Stimulated activated memory B cell treated with anti-CD40 and anti-IgM and Interleukin-4, amounts not matched to agents 10 μg/mL and 1 μg/mL and 100 μg/mL, for 72 hours (primary cell): Measurements from ENCODE around the gene ANO8.
A peak's percentile ranks its signal among the peaks of the same experiment; 100 is the strongest.
"Not testable (repeated sequence)": the region's sequence is repeated elsewhere in the genome, so short reads cannot be mapped to it uniquely, and the experiment has no call there.

Experiments
- ATAC-seq: fragments of 150-1000 bp; cut with Tn5 transposase; 2 replicates; pipeline ENCODE4 v1.10.0; 2021
- H3K27ac Mint-ChIP-seq: one replicate; pipeline ENCODE4 v1.8.0; 2022; ENCODE audit warnings: mild to moderate bottlenecking, mixed read lengths
- H3K27me3 Mint-ChIP-seq: one replicate; pipeline ENCODE4 v1.8.0; 2022; ENCODE audit warnings: mixed read lengths
- H3K36me3 Mint-ChIP-seq: one replicate; pipeline ENCODE4 v1.8.0; 2022; ENCODE audit warnings: mixed read lengths
- H3K4me1 Mint-ChIP-seq: one replicate; pipeline ENCODE4 v1.8.0; 2022; ENCODE audit warnings: mixed read lengths
- H3K4me3 Mint-ChIP-seq: one replicate; pipeline ENCODE4 v1.8.0; 2022; ENCODE audit warnings: mild to moderate bottlenecking, moderate library complexity, mixed read lengths
- H3K9me3 Mint-ChIP-seq: one replicate; pipeline ENCODE4 v1.8.0; 2022; ENCODE audit warnings: mixed read lengths

Gene ANO8

DNA sequence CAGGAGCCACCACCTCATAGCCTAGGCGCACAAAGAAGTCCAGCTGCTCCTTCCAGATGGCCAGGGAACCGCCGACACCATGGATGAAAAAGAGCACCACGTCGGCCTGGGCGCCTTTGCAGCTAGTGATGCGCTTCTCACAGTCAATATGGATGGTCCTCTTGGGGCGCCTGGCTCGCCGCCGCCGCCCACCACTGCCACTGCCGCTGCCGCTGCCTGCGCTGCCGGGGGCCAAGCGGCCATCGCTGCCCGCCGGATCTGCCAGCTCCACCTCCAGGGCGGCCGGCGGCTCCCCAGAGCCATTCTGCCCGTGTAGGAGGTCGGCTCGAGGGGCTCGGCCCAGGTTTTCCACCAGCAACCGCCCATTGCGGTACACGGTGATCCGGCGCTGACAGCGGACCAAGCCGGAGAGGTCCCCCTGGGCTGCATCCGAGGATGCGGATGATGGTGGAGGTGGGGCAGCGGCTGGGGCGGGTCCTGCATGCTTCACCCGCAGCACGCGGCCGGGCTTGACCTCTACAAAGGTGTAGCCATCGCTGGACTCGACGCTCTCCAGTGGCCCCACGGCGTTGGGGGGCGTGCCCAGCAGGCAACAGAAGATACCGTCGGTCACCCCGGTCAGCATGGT, 33.5 kb downstream of the ANO8 start:
- peak overlapping the region; percentile 35 for H3K4me3 Mint-ChIP-seq

DNA sequence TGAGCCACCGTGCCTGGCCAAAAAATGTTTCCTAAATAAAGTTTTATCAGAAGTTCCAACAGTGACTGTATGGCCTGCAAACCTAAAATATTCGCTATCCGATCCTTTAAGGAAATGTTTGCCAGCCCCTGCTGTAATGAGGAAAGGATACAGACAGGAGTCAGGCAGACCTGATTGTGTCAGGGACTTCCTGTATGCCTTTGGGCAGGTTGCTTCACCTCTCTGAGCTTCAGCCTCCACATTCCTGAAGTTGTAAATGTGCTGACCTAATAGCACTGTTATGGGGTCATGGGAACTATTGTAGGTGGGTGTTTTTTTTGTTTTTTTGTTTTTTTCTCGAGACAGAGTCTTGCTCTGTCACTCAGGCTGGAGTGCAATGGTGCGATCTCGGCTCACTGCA, 37.7 kb downstream of the ANO8 start:
- ATAC-seq = no peak
- Mint-ChIP-seq H3K36me3 (peaks cover 7% of the 10 kb centered on the region), H3K4me1 (peaks cover 8% of the 10 kb centered on the region), H3K27me3 (no peaks in the 10 kb centered on the region), H3K27ac (no peak overlapping the region), H3K4me3 (no peak overlapping the region), H3K9me3 (no peaks in the 10 kb centered on the region)

More for the DNA sequence above, 33.5 kb downstream of the ANO8 start:
- Mint-ChIP-seq H3K9me3 (no peaks in the 10 kb centered on the region), H3K27ac (no peak overlapping the region), H3K27me3 (no peaks in the 10 kb centered on the region), H3K36me3 (no peaks in the 10 kb centered on the region), H3K4me1 (peaks cover 27% of the 10 kb centered on the region)
- ATAC-seq = no peak

- peaks cover 11% of the 10 kb centered on the region for H3K4me1 Mint-ChIP-seq
- no peak for ATAC-seq
- H3K27ac Mint-ChIP-seq = no peak overlapping the region
These were observed 38.4 kb downstream of the ANO8 start for GRCh38 chr19:17296273-17296672.

DNA sequence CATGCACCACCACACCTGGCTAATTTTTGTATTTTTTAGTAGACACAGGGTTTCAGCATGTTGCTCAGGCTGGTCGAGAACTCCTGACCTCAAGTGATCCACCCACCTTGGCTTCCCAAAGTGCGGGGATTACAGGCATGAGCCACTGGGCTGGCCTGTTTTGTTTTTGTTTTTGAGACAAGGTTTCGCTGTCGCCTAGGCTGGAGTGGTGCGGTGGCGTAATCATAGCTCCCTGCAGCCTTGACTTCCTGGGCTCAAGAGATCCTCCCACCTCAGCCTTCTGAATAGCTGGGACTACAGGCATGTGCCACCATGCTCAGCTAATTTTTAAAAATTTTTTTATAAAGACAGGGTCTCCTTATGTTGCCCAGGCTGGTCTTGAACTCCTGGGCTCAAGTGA, 39.1 kb downstream of the ANO8 start:
- not testable (repeated sequence) for H3K27ac Mint-ChIP-seq, H3K4me3 Mint-ChIP-seq, H3K27me3 Mint-ChIP-seq, H3K36me3 Mint-ChIP-seq, ATAC-seq, H3K9me3 Mint-ChIP-seq
- peaks cover 11% of the 10 kb centered on the region for H3K4me1 Mint-ChIP-seq

More at GRCh38 chr19:17296273-17296672, 38.4 kb downstream of the ANO8 start:
- H3K4me3 Mint-ChIP-seq = no peak overlapping the region
- peaks cover 7% of the 10 kb centered on the region for H3K36me3 Mint-ChIP-seq
- H3K9me3 Mint-ChIP-seq = no peaks in the 10 kb centered on the region
- no peaks in the 10 kb centered on the region for H3K27me3 Mint-ChIP-seq

GRCh38 chr19:17294051-17294891, 40.4 kb downstream of the ANO8 start:
- no peak for ATAC-seq
- Mint-ChIP-seq H3K27me3 (no peaks in the 10 kb centered on the region), H3K9me3 (no peaks in the 10 kb centered on the region), H3K27ac (no peak overlapping the region), H3K4me1 (peaks cover 11% of the 10 kb centered on the region), H3K4me3 (no peak overlapping the region), H3K36me3 (peaks cover 7% of the 10 kb centered on the region)

- Mint-ChIP-seq H3K4me1 (peaks cover 11% of the 10 kb centered on the region), H3K27ac (no peak overlapping the region), H3K9me3 (no peaks in the 10 kb centered on the region), H3K4me3 (no peak overlapping the region), H3K36me3 (peaks cover 7% of the 10 kb centered on the region), H3K27me3 (no peaks in the 10 kb centered on the region)
- no peak for ATAC-seq
These were observed 41.0 kb downstream of the ANO8 start for GRCh38 chr19:17293605-17294004.

DNA sequence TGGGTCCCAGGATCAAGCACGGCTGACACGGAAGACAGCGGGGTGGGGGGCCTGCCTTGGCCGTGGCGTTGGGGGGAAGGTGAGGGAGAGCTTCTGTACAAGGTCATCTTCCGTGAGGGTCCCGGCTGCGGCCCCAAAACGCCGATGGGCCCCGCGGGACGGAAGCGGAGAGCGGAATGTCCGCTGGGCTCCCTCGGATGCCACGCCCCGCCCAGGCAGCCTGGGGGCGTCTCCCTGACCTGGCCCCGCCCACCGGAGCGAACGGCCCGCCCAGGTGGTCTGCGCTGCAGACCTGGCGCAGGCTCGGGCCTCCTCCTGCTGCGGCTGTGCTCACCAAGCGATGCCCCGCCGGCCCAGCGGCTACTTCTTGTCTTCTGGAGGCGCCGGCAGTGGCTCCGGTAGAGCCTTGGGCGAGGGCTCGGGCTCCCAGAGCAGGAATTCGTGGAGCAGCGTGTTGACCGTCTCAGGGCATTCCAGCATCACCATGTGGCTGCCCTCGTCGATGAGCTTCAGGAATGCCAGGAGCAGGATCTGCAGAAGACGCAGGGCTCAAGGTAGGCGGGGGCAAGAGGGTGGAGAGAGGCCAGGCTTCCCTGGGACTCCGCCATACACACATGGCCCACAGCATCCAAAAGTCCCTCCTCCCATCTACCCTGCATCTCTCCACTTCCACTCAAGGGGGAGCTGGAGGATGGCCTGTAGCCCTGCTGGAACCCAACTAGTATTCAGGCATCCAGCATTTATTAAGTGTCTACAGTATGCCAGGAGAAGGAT, 42.2 kb downstream of the ANO8 start:
- H3K27me3 Mint-ChIP-seq = no peaks in the 10 kb centered on the region
- no peaks in the 10 kb centered on the region for H3K9me3 Mint-ChIP-seq
- H3K27ac Mint-ChIP-seq = peak overlapping the region; percentile 81
- peaks cover 7% of the 10 kb centered on the region for H3K36me3 Mint-ChIP-seq
- peaks cover 11% of the 10 kb centered on the region for H3K4me1 Mint-ChIP-seq
- ATAC-seq = peak; percentile 96
- peak overlapping the region; percentile 76 for H3K4me3 Mint-ChIP-seq

DNA sequence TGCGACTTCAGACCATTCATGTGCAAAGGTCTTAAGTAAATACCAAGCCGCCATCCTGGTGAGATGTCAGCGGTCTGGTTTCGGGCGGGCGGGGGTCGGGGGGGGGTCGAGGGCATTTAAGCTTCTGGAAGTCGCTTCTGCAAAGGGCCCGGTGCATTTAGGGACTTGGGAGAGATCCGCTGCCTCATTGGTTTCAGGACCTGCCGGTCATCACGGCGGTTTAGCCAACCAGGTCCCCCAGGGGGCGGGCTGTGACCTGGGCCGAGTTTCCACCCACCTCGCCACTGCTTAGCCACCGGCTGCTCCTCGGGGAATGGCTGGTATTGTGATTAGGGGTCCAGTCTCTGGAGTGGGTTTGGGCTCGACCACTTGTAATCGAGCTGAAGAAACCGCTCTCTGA, 45.2 kb downstream of the ANO8 start:
- H3K4me1 Mint-ChIP-seq = peaks cover 11% of the 10 kb centered on the region
- no peak overlapping the region for H3K4me3 Mint-ChIP-seq
- no peaks in the 10 kb centered on the region for H3K27me3 Mint-ChIP-seq
- peaks cover 16% of the 10 kb centered on the region for H3K36me3 Mint-ChIP-seq
- ATAC-seq = peak; percentile 37
- H3K27ac Mint-ChIP-seq = no peak overlapping the region
- no peaks in the 10 kb centered on the region for H3K9me3 Mint-ChIP-seq

- Mint-ChIP-seq H3K36me3 (peaks cover 26% of the 10 kb centered on the region), H3K27ac (no peak overlapping the region), H3K9me3 (no peaks in the 10 kb centered on the region), H3K27me3 (no peaks in the 10 kb centered on the region), H3K4me1 (peaks cover 20% of the 10 kb centered on the region), H3K4me3 (no peak overlapping the region)
- ATAC-seq = no peak
These were observed 47.9 kb downstream of the ANO8 start for GRCh38 chr19:17286752-17287151.

DNA sequence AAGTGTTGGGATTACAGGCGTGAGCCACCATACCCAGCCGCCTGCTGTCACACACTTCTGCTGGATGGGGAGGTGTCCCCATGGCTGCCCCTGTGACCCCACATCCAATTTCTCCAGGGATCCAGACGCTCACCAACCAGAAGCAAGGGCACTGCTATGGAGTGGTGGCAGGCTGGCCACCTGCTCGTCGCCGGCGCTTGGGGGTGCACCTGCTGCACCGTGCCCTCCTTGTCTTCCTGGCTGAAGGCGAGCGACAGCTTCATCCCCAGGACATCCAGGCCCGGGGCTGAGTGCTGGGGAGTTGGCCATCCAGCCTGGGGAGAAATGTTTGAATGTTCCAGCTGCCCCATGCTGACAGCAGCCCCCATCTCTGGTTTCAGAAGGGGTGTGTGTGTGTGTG, 48.4 kb downstream of the ANO8 start:
- Mint-ChIP-seq H3K4me3 (no peak overlapping the region), H3K36me3 (peaks cover 26% of the 10 kb centered on the region), H3K27me3 (no peaks in the 10 kb centered on the region), H3K9me3 (no peaks in the 10 kb centered on the region), H3K27ac (no peak overlapping the region), H3K4me1 (peaks cover 23% of the 10 kb centered on the region)
- ATAC-seq = no peak

DNA sequence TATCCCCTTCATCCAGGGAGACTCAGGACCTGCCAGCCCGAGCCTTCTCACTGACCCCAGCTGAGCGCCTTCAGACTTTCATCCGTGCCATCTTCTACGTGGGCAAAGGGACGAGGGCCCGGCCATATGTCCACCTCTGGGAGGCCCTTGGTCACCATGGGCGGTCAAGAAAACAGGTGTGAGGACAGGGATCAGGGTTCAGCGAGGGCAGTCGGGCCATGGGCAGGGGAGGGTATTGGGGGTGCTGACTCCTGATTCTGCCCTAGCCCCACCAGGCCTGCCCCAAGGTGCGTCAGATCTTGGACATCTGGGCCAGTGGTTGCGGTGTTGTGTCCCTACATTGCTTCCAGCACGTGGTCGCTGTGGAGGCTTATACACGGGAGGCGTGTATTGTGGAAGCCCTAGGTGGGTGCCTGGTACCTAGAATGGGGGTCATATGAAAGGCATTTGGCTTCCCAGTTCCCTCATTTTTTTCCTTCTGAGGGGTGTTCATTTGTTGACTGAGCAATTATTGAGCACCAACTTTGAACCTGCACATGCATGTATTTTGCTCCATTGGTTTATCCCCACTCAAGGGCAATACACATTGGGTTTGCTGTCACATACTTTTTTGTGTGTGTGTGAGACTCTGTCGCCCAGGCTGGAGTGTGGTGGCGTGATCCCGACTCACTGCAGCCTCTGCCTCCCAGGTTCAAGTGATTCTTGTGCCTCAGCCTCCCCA, 49.1 kb downstream of the ANO8 start:
- Mint-ChIP-seq H3K27ac (no peak overlapping the region), H3K4me1 (peaks cover 25% of the 10 kb centered on the region), H3K36me3 (peaks cover 26% of the 10 kb centered on the region), H3K27me3 (no peaks in the 10 kb centered on the region), H3K9me3 (no peaks in the 10 kb centered on the region), H3K4me3 (no peak overlapping the region)
- no peak for ATAC-seq

DNA sequence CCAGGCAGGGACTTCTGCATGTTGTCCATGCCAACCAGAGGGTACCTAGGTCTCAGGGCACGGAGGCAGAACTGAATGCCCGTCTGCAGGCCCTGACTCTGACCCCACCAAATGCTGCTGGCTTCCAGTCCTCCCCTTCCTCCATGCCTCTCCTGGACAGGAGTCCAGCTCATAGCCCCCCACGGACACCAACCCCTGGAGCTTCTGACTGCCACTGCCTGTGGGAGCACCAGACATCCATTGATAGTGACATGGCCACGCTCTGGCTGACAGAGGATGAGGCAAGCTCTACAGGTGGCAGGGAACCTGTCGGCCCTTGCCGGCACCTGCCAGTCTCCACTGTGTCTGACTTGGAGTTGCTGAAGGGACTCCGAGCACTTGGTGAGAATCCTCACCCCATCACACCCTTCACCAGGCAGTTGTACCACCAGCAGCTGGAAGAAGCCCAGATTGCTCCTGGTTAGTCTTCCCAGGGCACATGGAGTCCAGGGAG, 51.1 kb downstream of the ANO8 start:
- no peak for ATAC-seq
- no peak overlapping the region for H3K27ac Mint-ChIP-seq
- H3K27me3 Mint-ChIP-seq = no peaks in the 10 kb centered on the region
- H3K36me3 Mint-ChIP-seq = peaks cover 26% of the 10 kb centered on the region
- no peak overlapping the region for H3K4me3 Mint-ChIP-seq
- H3K9me3 Mint-ChIP-seq = no peaks in the 10 kb centered on the region
- H3K4me1 Mint-ChIP-seq = peaks cover 25% of the 10 kb centered on the region

DNA sequence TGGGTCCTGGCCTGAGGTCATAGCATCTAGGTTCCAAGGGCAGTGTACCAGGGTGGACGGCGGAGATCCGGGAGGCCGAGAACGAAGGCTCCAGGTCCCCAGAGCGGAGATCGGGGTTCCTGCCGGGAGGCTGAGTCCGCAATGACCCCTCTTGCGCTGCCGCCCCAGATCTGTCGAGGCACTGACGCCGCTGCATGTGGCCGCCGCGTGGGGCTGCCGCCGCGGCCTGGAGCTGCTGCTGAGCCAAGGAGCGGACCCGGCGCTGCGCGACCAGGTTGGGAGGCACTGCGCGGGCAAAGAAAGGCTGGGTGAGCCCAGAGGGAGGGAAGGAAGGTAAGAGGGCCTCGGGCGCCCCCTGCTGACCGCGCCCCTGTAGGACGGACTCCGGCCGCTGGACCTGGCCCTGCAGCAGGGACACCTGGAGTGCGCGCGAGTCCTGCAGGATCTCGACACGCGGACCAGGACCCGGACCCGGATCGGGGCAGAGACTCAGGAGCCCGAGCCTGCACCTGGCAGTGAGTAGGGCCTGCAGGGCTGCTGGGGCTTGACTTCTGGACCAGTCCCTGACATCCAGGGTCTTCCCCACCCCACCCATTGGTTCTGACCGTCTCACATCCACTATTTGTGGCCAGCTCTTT, 52.0 kb downstream of the ANO8 start:
- H3K9me3 Mint-ChIP-seq = no peaks in the 10 kb centered on the region
- peaks cover 29% of the 10 kb centered on the region for H3K36me3 Mint-ChIP-seq
- peak overlapping the region; percentile 87 for H3K4me3 Mint-ChIP-seq
- no peaks in the 10 kb centered on the region for H3K27me3 Mint-ChIP-seq
- peak; percentile 90 for ATAC-seq
- peak overlapping the region; percentile 83 for H3K27ac Mint-ChIP-seq
- H3K4me1 Mint-ChIP-seq = peaks cover 25% of the 10 kb centered on the region
